NCI-H146 treated with DMSO at 0.1 percent for 48 hours (cell line): ENCODE results near the gene SCUBE1.
"Not testable (repeated sequence)": the region's sequence is repeated elsewhere in the genome, so short reads cannot be mapped to it uniquely, and the experiment has no call there.

Source experiments
- DNase-seq: peaks from one replicate; lab custom pipeline; 2025; ENCODE audit not compliant: unreplicated experiment; lab: John Stamatoyannopoulos, UW

The SCUBE1 gene

GRCh38 chr22:43360576-43360975 is 17.4 kb upstream of the SCUBE1 start:
- DNase-seq: no peak

- no peak for DNase-seq
These were observed 13.7 kb upstream of the SCUBE1 start for GRCh38 chr22:43356881-43357280.

- not testable (repeated sequence) for DNase-seq
These were observed 12.5 kb upstream of the SCUBE1 start for GRCh38 chr22:43355688-43356087.

GRCh38 chr22:43351966-43352345 is 8.8 kb upstream of the SCUBE1 start:
- no peak for DNase-seq

GRCh38 chr22:43349636-43350035 is 6.5 kb upstream of the SCUBE1 start:
- DNase-seq: no peak

- no peak for DNase-seq
These were observed 3.4 kb upstream of the SCUBE1 start for GRCh38 chr22:43346521-43346929.

GRCh38 chr22:43345761-43346301 is 2.7 kb upstream of the SCUBE1 start:
- DNase-seq: no peak

GRCh38 chr22:43345356-43345755 is 2.2 kb upstream of the SCUBE1 start:
- DNase-seq: no peak

GRCh38 chr22:43344520-43344787 is 1.3 kb upstream of the SCUBE1 start:
- no peak for DNase-seq

- no peak for DNase-seq
These were observed 723 bp upstream of the SCUBE1 start for GRCh38 chr22:43343670-43344519.

GRCh38 chr22:43342347-43343261 is 568 bp downstream of the SCUBE1 start:
- no peak for DNase-seq

- no peak for DNase-seq
These were observed 1.6 kb downstream of the SCUBE1 start for GRCh38 chr22:43341565-43341964.

- DNase-seq: no peak
These were observed 4.3 kb downstream of the SCUBE1 start for GRCh38 chr22:43338766-43339345.

GRCh38 chr22:43337946-43338345 is 5.2 kb downstream of the SCUBE1 start:
- no peak for DNase-seq

- DNase-seq: no peak
These were observed 5.8 kb downstream of the SCUBE1 start for GRCh38 chr22:43337385-43337784.

GRCh38 chr22:43334378-43334777 is 8.8 kb downstream of the SCUBE1 start:
- no peak for DNase-seq

GRCh38 chr22:43333978-43334377 is 9.2 kb downstream of the SCUBE1 start:
- DNase-seq: no peak

GRCh38 chr22:43333156-43333555 is 10.0 kb downstream of the SCUBE1 start:
- DNase-seq: no peak

- no peak for DNase-seq
These were observed 11.5 kb downstream of the SCUBE1 start for GRCh38 chr22:43331698-43332097.

GRCh38 chr22:43331069-43331451 is 12.1 kb downstream of the SCUBE1 start:
- DNase-seq: no peak

GRCh38 chr22:43330178-43331068 is 12.7 kb downstream of the SCUBE1 start:
- DNase-seq: no peak
